ENCODE measurements around the gene AGBL2. TPM values are rescaled to one million over a fixed set of nuclear protein-coding genes. Genes with fewer than 3 reads are reported as not detected.

Gene AGBL2
- total RNA-seq, 2 experiments from 2014 or later = 7.7 to 8.3 TPM

Other genes with a start within 250 kb of the AGBL2 start
- 100 to 1,000 TPM; 102 to 113 TPM for gene CELF1, start 162.2 kb downstream of the AGBL2 start, total RNA-seq
- gene PTPMT1, start 149.8 kb downstream of the AGBL2 start, total RNA-seq = 10 to 100 TPM; 37.9 to 39.3 TPM
- 10 to 100 TPM; 18.8 to 19.0 TPM for gene KBTBD4, start 136.4 kb downstream of the AGBL2 start, total RNA-seq
- 100 to 1,000 TPM; 105 to 108 TPM for gene NDUFS3, start 136.3 kb downstream of the AGBL2 start, total RNA-seq
- not detected for gene FAM180B, start 128.7 kb downstream of the AGBL2 start, total RNA-seq
- gene C1QTNF4, start 121.0 kb downstream of the AGBL2 start, total RNA-seq = under 1 TPM; 0.43 to 0.47 TPM
- gene MTCH2, start 72.8 kb downstream of the AGBL2 start, total RNA-seq = 10 to 100 TPM; 61.4 to 66.8 TPM
- 100 to 1,000 TPM; 201 to 213 TPM for gene FNBP4, start 52.0 kb upstream of the AGBL2 start, total RNA-seq
- gene NUP160, start 133.0 kb upstream of the AGBL2 start, total RNA-seq = 10 to 100 TPM; 56.7 to 57.0 TPM